Activated naive CD8-positive, alpha-beta T cell treated with anti-CD3 and anti-CD28 coated beads for 36 hours (primary cell): ENCODE data around the gene GNG7. TPM values are rescaled to one million over a fixed set of nuclear protein-coding genes. Genes with fewer than 3 reads are reported as not detected.
"Not testable (repeated sequence)": the region's sequence is repeated elsewhere in the genome, so short reads cannot be mapped to it uniquely, and the experiment has no call there.

Source experiments
- DNase-seq: peaks from one replicate; pipeline ENCODE4 v3.0.0; 2021
- H3K27ac Mint-ChIP-seq: one replicate; pipeline ENCODE4 v1.8.0; 2022; ENCODE audit warnings: mild to moderate bottlenecking, moderate library complexity, mixed read lengths
- H3K27me3 Mint-ChIP-seq: one replicate; pipeline ENCODE4 v1.8.0; 2022; ENCODE audit warnings: mild to moderate bottlenecking, mixed read lengths
- H3K36me3 Mint-ChIP-seq: one replicate; pipeline ENCODE4 v1.8.0; 2021; ENCODE audit warnings: mild to moderate bottlenecking, mixed read lengths
- H3K4me1 Mint-ChIP-seq: one replicate; pipeline ENCODE4 v1.8.0; 2021; ENCODE audit warnings: mixed read lengths
- H3K4me3 Mint-ChIP-seq: one replicate; pipeline ENCODE4 v1.8.0; 2022; ENCODE audit warnings: mild to moderate bottlenecking, moderate library complexity, mixed read lengths
- H3K9me3 Mint-ChIP-seq: one replicate; pipeline ENCODE4 v1.8.0; 2022; ENCODE audit warnings: mixed read lengths
- total RNA-seq, 2 experiments: library from RNA; stranded (reverse); gene quantifications; one replicate each; pipeline ENCODE4 v1.2.3, GENCODE V29; 2021

The GNG7 gene
- total RNA-seq, 2 experiments from 2014 or later, result 0.36 to 0.45 TPM

- H3K27ac Mint-ChIP-seq, result peak overlapping the region; percentile 81
- peaks cover 15% of the 10 kb centered on the region for H3K4me1 Mint-ChIP-seq
- H3K27me3 Mint-ChIP-seq, result no peaks in the 10 kb centered on the region
- H3K36me3 Mint-ChIP-seq, result no peaks in the 10 kb centered on the region
- H3K4me3 Mint-ChIP-seq, result peak overlapping the region; percentile 67
- H3K9me3 Mint-ChIP-seq, result no peaks in the 10 kb centered on the region
- DNase-seq, result peak; percentile 76
Measured at GRCh38 chr19:2543463-2544442, 158.7 kb downstream of the GNG7 start.

DNA sequence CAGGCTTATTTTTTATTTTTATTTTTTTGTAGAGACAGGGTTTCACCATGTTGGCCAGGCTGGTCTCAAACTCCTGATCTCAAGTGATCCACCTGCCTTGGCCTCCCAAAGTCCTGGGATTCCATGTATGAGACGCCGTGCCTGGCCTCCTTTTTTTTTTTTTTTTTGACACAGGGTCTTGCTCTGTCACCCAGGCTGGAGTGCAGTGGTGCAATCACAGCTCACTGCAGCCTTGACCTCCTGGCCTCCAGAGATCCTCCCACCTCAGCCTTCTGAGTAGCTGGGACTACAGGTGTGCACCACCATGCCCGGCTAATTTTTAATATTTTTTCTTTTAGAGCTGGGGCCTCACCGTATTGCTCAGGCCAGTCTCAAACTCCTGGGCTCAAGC lies 159.4 kb downstream of the GNG7 start:
- not testable (repeated sequence) for H3K9me3 Mint-ChIP-seq, DNase-seq, H3K27me3 Mint-ChIP-seq, H3K36me3 Mint-ChIP-seq
- H3K4me1 Mint-ChIP-seq, result peaks cover 15% of the 10 kb centered on the region
- peak overlapping the region; percentile 81 for H3K27ac Mint-ChIP-seq
- peak overlapping the region; percentile 67 for H3K4me3 Mint-ChIP-seq

DNA sequence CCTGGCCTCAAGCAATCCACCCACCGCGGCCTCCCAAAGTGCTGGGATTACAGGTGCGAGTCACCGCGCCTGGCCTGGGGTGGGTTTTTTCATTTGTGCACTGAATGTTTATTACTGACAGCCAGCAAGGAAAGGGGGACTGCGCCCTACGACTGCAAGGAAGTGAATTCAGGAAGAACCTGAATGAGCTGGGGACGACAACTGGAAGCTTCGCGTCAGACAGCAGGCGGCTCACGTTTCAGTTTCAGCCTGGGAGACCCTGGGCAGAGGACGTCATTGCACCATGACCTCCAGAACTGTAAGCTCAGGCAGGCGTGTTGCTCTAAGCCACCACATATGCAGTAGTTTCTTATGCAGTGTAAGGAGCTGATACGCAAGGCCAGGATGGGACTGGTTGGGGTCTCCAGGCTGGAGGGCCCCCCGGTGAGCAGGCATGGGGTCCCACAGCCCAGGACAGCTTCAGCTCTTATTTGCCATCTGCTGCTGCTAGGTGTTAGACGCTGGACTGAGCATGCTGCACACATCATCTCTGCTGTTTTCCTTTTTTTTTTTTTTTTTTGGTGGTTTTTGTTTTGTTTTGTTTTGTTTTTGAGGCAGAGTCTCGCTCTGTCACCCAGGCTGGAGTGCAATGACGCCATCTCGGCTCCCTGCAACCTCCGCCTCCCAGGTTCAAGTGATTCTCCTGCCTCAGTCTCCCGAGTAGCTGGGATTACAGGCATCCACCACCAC lies 160.0 kb downstream of the GNG7 start:
- Mint-ChIP-seq H3K36me3 (no peaks in the 10 kb centered on the region), H3K4me3 (no peak overlapping the region), H3K4me1 (peaks cover 20% of the 10 kb centered on the region), H3K27me3 (no peaks in the 10 kb centered on the region), H3K27ac (no peak overlapping the region), H3K9me3 (no peaks in the 10 kb centered on the region)
- no peak for DNase-seq

DNA sequence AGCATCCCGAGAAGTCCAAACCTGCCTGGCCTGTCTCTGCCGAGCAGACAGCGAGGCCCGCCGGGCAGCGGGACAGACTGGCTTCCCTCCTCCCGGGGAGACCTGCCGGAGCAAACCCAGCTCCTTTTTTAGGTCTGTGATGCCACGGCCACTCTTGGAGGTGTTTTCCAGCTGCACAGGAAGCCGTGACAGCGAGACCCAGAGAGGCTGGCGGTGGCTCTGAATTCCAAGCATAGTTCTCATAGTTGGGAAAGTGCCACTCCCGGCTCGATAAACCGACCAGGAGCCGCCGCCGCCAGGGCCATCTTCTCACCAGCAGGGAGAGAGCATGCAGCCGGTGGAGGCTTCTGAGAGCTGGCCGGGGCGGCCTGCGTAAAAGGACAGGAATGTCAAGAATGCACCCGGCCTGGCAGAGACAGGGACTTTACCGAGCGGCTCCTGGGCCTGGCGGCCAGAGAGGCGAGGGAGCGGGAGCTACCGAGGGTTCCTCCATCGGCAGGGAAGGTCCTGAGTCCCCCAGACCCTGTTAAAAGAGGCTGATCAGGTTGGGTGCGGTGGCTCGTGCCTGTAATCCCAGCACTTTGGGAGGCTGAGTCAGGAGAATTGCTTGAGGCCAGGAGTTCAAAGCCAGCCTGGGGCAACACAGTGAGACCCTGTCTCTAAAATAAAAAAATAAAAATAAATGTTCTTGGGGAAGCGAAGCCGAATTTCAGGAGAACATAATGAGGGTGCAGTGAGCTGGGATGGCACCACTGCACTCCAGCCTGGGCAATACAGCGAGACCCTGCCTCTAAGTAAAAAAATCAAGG lies 161.6 kb downstream of the GNG7 start:
- H3K9me3 Mint-ChIP-seq, result no peaks in the 10 kb centered on the region
- DNase-seq, result no peak
- peaks cover 21% of the 10 kb centered on the region for H3K4me1 Mint-ChIP-seq
- no peak overlapping the region for H3K27ac Mint-ChIP-seq
- no peaks in the 10 kb centered on the region for H3K36me3 Mint-ChIP-seq
- H3K4me3 Mint-ChIP-seq, result no peak overlapping the region
- H3K27me3 Mint-ChIP-seq, result no peaks in the 10 kb centered on the region

GRCh38 chr19:2540251-2540645 lies 162.2 kb downstream of the GNG7 start:
- Mint-ChIP-seq H3K9me3 (no peaks in the 10 kb centered on the region), H3K4me1 (peaks cover 21% of the 10 kb centered on the region), H3K27me3 (no peaks in the 10 kb centered on the region), H3K36me3 (no peaks in the 10 kb centered on the region), H3K4me3 (no peak overlapping the region), H3K27ac (no peak overlapping the region)
- DNase-seq, result no peak

DNA sequence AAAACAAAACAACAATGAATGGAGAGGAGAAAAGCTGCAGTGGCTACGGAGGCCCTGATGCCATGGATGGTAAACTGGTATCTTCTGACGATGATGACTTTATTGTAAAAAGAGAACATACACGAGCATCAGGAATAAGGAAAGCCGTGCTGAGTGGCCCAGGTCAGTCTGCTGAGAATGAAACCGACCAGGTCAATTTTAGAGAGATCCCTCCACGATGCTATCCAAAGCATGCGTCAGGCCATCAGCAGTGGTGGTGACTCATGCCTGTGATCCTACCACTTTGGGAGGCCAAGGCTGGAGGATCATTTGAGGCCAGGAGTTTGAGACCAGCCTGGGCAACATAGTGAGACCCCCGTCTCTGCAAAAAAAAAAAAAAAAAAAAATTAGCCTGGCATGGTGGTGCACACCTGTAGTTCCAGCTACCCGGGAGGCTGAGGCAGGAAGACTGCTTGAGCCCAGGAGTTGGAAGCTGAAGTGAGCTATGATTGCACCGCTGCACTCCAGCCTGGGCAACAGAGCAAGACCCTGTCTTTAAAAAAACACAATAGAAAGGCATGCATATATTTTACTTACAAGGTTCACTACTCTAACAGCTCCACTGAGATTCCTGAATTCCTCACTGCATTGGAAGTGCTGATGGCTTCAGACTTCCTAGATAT lies 164.3 kb downstream of the GNG7 start:
- Mint-ChIP-seq H3K27ac (no peak overlapping the region), H3K9me3 (peaks cover 2% of the 10 kb centered on the region), H3K27me3 (no peaks in the 10 kb centered on the region), H3K4me1 (peaks cover 26% of the 10 kb centered on the region), H3K4me3 (no peak overlapping the region), H3K36me3 (peaks cover 6% of the 10 kb centered on the region)
- no peak for DNase-seq

GRCh38 chr19:2537584-2537983 lies 164.9 kb downstream of the GNG7 start:
- not testable (repeated sequence) for H3K27me3 Mint-ChIP-seq, DNase-seq, H3K9me3 Mint-ChIP-seq, H3K27ac Mint-ChIP-seq, H3K36me3 Mint-ChIP-seq, H3K4me3 Mint-ChIP-seq
- peaks cover 27% of the 10 kb centered on the region for H3K4me1 Mint-ChIP-seq

DNA sequence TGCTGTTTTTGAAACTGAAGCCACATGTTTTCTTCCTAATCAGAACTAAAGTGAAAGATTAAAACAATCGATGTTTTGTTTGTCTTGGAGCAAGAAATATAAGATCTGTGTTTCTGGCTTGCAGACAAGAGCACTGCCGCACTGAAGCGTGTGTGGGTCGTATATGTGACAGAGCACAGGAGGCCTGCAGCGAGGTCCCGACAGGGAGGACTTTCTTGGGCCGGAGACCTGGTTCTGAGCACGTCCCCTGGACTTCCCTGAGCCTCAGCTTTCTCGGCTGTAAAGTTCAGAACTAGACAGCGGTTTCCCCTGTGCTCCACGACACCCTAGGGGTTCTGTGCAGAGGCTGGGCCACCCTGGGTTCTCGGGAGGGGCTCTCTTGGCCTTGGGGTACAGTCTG lies 166.0 kb downstream of the GNG7 start:
- H3K27ac Mint-ChIP-seq, result no peak overlapping the region
- H3K4me3 Mint-ChIP-seq, result no peak overlapping the region
- peaks cover 25% of the 10 kb centered on the region for H3K4me1 Mint-ChIP-seq
- peaks cover 6% of the 10 kb centered on the region for H3K9me3 Mint-ChIP-seq
- DNase-seq, result no peak
- peaks cover 8% of the 10 kb centered on the region for H3K36me3 Mint-ChIP-seq
- no peaks in the 10 kb centered on the region for H3K27me3 Mint-ChIP-seq

- DNase-seq, result no peak
- H3K9me3 Mint-ChIP-seq, result peaks cover 6% of the 10 kb centered on the region
- no peaks in the 10 kb centered on the region for H3K27me3 Mint-ChIP-seq
- peaks cover 8% of the 10 kb centered on the region for H3K36me3 Mint-ChIP-seq
- H3K4me3 Mint-ChIP-seq, result no peak overlapping the region
- H3K27ac Mint-ChIP-seq, result no peak overlapping the region
- peaks cover 25% of the 10 kb centered on the region for H3K4me1 Mint-ChIP-seq
Measured at GRCh38 chr19:2534423-2535013, 168.0 kb downstream of the GNG7 start.

DNA sequence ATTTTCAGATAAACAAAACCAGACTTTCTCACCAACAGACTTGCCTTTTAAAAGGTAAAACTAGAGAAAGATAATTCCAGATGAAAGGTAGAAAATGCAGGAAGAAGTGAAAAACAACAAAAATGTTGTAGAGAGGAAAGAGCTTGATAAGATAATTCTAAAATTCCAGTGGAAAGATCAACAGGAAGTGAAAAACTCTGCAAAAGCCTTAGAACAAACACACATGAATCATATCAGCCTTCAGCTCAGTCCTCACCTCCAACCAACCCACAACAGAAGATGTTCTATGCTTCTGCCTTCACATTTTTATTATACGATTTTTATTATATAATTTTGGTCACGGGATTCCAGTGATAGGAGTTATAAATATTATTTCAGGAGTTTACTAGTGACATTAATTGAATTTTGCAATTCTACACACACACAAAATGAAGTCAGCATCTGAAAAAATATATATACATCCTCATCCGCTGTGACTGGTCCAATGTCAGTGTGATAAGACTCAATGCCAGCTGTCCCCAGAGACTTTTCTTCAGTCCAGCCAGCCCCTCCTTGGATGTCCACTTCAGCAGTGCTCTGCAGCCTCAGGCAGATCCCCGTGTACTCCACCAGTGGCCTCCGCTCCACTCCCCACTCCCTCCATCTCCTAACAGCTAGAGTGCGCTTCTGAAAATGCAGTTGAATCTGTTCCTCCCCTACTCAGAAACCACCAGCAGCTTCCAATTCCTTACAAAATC lies 168.6 kb downstream of the GNG7 start:
- Mint-ChIP-seq H3K4me3 (no peak overlapping the region), H3K27ac (no peak overlapping the region), H3K36me3 (peaks cover 8% of the 10 kb centered on the region), H3K4me1 (peaks cover 25% of the 10 kb centered on the region), H3K27me3 (no peaks in the 10 kb centered on the region), H3K9me3 (peaks cover 6% of the 10 kb centered on the region)
- DNase-seq, result no peak

- Mint-ChIP-seq H3K27me3 (no peaks in the 10 kb centered on the region), H3K27ac (no peak overlapping the region), H3K36me3 (peaks cover 8% of the 10 kb centered on the region), H3K4me3 (no peak overlapping the region), H3K4me1 (peaks cover 25% of the 10 kb centered on the region), H3K9me3 (peaks cover 6% of the 10 kb centered on the region)
- no peak for DNase-seq
Measured at GRCh38 chr19:2533072-2533425, 169.4 kb downstream of the GNG7 start.

DNA sequence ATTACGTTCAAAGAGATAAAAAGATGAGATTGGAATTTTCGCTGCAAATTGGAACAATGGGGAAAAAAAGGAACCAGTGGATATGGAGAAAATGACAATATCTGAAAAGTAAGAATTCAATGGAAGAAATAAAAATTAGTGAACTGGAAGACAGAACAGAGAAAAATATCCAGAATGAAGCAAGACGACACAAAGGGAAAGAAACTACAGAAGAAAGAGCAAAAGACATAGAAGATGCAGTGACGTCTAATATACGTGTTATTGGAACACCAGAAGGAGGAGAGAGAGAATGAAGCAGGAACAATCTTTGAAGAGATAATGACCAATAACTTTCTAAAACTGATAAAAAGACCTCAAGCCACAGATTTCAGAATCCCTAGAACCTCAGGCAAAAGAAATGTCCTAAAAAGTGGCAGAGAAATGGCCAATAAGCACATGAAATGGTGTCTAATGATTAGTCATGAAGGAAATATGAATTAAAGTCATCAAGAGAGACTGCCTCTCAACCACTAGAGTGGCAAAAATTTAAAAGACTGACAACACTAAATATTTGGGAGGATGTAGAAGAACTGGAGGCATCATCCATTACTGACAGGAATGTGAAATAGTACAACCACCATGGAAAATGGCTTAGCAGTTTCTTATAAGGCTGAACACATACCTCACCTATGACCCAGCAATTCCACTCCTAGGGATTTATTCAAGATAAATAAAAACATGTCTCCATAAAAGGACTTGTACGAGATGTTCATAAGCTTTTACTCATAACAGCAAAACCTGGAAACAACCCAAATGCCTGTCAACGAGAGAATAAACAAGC lies 170.0 kb downstream of the GNG7 start:
- DNase-seq, result no peak
- Mint-ChIP-seq H3K27me3 (no peaks in the 10 kb centered on the region), H3K36me3 (peaks cover 8% of the 10 kb centered on the region), H3K4me1 (peaks cover 19% of the 10 kb centered on the region), H3K27ac (no peak overlapping the region), H3K4me3 (no peak overlapping the region), H3K9me3 (peaks cover 6% of the 10 kb centered on the region)

DNA sequence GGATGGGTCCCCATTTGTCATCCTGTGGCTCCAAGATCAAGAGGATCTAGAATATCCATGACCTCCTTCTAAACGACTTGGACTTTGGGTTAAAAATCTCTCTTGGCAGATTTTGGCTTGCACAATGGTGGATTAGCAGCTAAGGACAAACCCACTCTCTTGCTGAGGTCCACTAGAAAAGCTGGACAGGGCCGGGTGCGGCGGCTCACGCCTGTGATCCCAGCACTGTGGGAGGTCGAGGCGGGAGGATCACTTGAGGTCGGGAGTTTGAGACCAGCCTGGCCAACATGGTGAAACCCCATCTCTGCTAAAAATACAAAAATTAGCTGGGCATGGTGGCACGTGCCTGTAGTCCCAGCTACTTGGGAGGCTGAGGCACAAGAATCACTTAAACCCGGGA lies 172.6 kb downstream of the GNG7 start:
- not testable (repeated sequence) for H3K27ac Mint-ChIP-seq, H3K4me3 Mint-ChIP-seq, DNase-seq, H3K36me3 Mint-ChIP-seq, H3K9me3 Mint-ChIP-seq, H3K27me3 Mint-ChIP-seq
- peaks cover 19% of the 10 kb centered on the region for H3K4me1 Mint-ChIP-seq
